Measurements from ENCODE around the gene CDKN3.
"Not testable (repeated sequence)": the region's sequence is repeated elsewhere in the genome, so short reads cannot be mapped to it uniquely, and the experiment has no call there.

CDKN3 gene

GRCh38 chr14:54424479-54424901 lies 27.7 kb downstream of the CDKN3 start:
- DNase-seq: no peak

GRCh38 chr14:54425068-54425467 lies 28.3 kb downstream of the CDKN3 start:
- DNase-seq: no peak

- no peak for DNase-seq
These were observed 28.9 kb downstream of the CDKN3 start for GRCh38 chr14:54425537-54426274.

- DNase-seq: no peak
These were observed 31.1 kb downstream of the CDKN3 start for GRCh38 chr14:54427871-54428270.

GRCh38 chr14:54428527-54428926 lies 31.7 kb downstream of the CDKN3 start:
- no peak for DNase-seq

- DNase-seq: no peak
These were observed 38.7 kb downstream of the CDKN3 start for GRCh38 chr14:54435500-54435981.

- DNase-seq: not testable (repeated sequence)
These were observed 41.1 kb downstream of the CDKN3 start for GRCh38 chr14:54437954-54438353.

GRCh38 chr14:54438703-54439102 lies 41.9 kb downstream of the CDKN3 start:
- no peak for DNase-seq

GRCh38 chr14:54440037-54440436 lies 43.2 kb downstream of the CDKN3 start:
- no peak for DNase-seq

GRCh38 chr14:54440476-54440872 lies 43.7 kb downstream of the CDKN3 start:
- no peak for DNase-seq

GRCh38 chr14:54440873-54441868 lies 44.4 kb downstream of the CDKN3 start, which contains the start of gene CNIH1:
CNIH1 (minus strand) TSS chr14:54441374; CDS start chr14:54441327, 47 bp downstream.
- DNase-seq: peak; percentile 93

GRCh38 chr14:54442961-54443360 lies 46.2 kb downstream of the CDKN3 start:
- DNase-seq: not testable (repeated sequence)

GRCh38 chr14:54443981-54444380 lies 47.2 kb downstream of the CDKN3 start:
- no peak for DNase-seq

GRCh38 chr14:54444681-54445080 lies 47.9 kb downstream of the CDKN3 start:
- DNase-seq: no peak

- DNase-seq: no peak
These were observed 49.4 kb downstream of the CDKN3 start for GRCh38 chr14:54446161-54446693.

- DNase-seq: no peak
These were observed 50.5 kb downstream of the CDKN3 start for GRCh38 chr14:54447231-54447692.

- DNase-seq: no peak
These were observed 53.7 kb downstream of the CDKN3 start for GRCh38 chr14:54450535-54450934.

GRCh38 chr14:54451121-54451601 lies 54.4 kb downstream of the CDKN3 start:
- DNase-seq: no peak

GRCh38 chr14:54451961-54452360 lies 55.2 kb downstream of the CDKN3 start:
- DNase-seq: no peak

- no peak for DNase-seq
These were observed 56.4 kb downstream of the CDKN3 start for GRCh38 chr14:54453252-54453651.

GRCh38 chr14:54453990-54454389 lies 57.2 kb downstream of the CDKN3 start:
- not testable (repeated sequence) for DNase-seq

GRCh38 chr14:54455363-54455762 lies 58.6 kb downstream of the CDKN3 start:
- no peak for DNase-seq

Measured in stimulated activated CD4-positive, alpha-beta T cell treated with anti-CD3 and anti-CD28 coated beads, Interleukin-4, amount 100 ng/mL, for 24 hours (primary cell).